ENCODE results near the gene CTTNBP2NL. TPM values are rescaled to one million over a fixed set of nuclear protein-coding genes. Genes with fewer than 3 reads are reported as not detected.

CTTNBP2NL gene
- polyA plus RNA-seq, 3 donors: 1.6 to 4.9 (median 3.0) TPM

DNA sequence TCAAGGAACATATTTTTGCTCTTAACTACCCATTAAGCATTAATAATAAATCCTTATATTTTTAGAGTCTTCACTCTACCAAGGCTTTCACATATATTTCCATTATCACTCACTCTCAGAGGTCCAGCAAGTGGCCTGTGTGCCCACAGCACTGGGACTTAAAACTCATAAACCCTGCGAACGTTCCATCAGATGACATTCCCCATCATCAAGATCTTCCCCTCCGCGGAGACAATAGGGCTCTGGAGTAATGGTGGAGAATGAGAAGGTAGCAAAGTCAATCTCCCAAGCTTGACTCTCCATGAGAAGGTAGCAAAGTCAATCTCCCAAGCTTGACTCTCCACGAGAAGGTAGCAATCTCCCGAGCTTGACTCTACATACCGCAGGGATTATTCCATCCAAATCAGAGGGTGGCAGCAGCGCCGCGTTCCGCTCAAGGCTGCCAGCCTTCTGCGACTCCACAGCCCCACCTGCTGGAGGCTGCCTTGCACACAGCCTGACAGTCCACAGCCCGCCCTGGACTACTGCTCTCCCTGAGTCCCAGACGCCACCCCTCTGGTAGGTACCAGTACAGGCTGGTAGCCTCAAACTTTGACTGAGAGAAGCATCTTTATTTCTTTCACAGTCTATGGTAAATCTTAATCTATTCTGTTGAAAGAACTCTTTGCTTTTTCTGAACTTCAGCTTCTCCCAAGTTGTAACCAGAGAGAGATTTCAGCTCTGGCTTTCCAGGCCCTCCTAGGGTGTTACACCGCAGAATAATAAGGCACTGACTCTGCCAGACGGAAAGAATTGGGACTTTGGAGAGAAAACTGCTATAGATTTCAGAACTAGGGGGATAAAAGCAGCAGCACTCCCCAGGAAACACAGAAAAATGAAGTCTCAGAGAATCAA, 26.4 kb upstream of the CTTNBP2NL start:
- Histone ChIP-seq H3K79me2 (ENCODE audit: insufficient read depth, low read length) (no peaks in the 10 kb centered on the region), H3K4me1 (ENCODE audit: control insufficient read depth in 1 of 2, insufficient read depth in 2 of 2, low read length in 2 of 2) (no peaks in the 10 kb centered on the region), H3K9me3 (replicated peaks in 1 of 2; ENCODE audit: control insufficient read depth in 1 of 2, insufficient read depth in 1 of 2, low read length in 2 of 2) (no peaks in the 10 kb centered on the region), H3K9ac (ENCODE audit: insufficient read depth, low read length, poor library complexity, severe bottlenecking) (no peak overlapping the region), H3K36me3 (replicated peaks in 1 of 2; ENCODE audit: control insufficient read depth in 1 of 2, insufficient read depth in 2 of 2, low read length in 2 of 2) (no peaks in the 10 kb centered on the region), H4K20me1 (ENCODE audit: insufficient read depth, low read length) (no peaks in the 10 kb centered on the region), H3K4me2 (replicated peaks; ENCODE audit: extremely low read depth, low read length, poor library complexity, severe bottlenecking) (no peak overlapping the region), H3K27ac (ENCODE audit: low read depth in 1 of 2, low read length in 2 of 2) (no peak overlapping the region), H2AFZ (ENCODE audit: insufficient read depth, low read depth, low read length, poor library complexity, severe bottlenecking) (peak overlapping the region; percentile 47), H3K4me3 (replicated peaks in 1 of 3; ENCODE audit: low read depth in 2 of 3, low read length in 3 of 3) (no peak overlapping the region), H3K27me3 (ENCODE audit: control insufficient read depth in 2 of 2, insufficient read depth in 2 of 2, low read length in 2 of 2) (peaks cover 7 to 9% of the 10 kb centered on the region in 2 donors)
- H3K36me3 Mint-ChIP-seq: no peaks in the 10 kb centered on the region
- H3K27ac Mint-ChIP-seq: no peak overlapping the region
- peak overlapping the region in 1 of 2 donors; percentile 56 for H3K4me3 Mint-ChIP-seq
- intact Hi-C loops (cut with micrococcal nuclease): no loop called here
- H3K27me3 Mint-ChIP-seq (ENCODE audit: low read depth in 3 of 3): peaks cover 20 to 31% (median 29%) of the 10 kb centered on the region in 3 donors
- H3K9me3 Mint-ChIP-seq: no peaks in the 10 kb centered on the region
- peak; percentile 60 to 72 (median 69) for DNase-seq
- TF ChIP-seq, protein P1, sequence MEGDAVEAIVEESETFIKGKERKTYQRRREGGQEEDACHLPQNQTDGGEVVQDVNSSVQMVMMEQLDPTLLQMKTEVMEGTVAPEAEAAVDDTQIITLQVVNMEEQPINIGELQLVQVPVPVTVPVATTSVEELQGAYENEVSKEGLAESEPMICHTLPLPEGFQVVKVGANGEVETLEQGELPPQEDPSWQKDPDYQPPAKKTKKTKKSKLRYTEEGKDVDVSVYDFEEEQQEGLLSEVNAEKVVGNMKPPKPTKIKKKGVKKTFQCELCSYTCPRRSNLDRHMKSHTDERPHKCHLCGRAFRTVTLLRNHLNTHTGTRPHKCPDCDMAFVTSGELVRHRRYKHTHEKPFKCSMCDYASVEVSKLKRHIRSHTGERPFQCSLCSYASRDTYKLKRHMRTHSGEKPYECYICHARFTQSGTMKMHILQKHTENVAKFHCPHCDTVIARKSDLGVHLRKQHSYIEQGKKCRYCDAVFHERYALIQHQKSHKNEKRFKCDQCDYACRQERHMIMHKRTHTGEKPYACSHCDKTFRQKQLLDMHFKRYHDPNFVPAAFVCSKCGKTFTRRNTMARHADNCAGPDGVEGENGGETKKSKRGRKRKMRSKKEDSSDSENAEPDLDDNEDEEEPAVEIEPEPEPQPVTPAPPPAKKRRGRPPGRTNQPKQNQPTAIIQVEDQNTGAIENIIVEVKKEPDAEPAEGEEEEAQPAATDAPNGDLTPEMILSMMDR (IDR thresholded peaks at IDR 0.05): peak; percentile 97
- 2% methylated on average over 9 of the region's 16 CpGs for WGBS (ENCODE audit: insufficient coverage)
- H3K4me1 Mint-ChIP-seq: peaks cover 4% of the 10 kb centered on the region

DNA sequence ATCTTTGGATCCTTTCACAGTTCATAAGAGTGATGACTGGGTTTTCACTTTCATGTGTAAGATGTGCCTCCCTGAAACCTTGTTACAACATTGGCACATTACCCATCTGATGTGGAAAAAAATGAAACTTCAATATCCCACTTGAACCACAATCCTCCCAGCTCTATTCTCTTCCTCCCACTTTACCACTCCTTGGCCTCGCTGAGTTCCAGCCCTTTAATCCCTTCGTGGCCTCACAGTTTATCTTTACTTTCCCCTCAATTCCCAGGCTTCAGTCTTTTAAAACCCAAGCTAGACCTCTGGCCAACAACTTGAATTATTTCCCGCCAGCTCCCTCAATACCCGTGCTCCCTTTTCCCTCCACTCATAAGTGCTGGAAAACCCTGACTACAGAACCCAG, 25.0 kb upstream of the CTTNBP2NL start:
- Histone ChIP-seq H3K4me2 (replicated peaks; ENCODE audit: extremely low read depth, low read length, poor library complexity, severe bottlenecking) (no peak overlapping the region), H2AFZ (ENCODE audit: insufficient read depth, low read depth, low read length, poor library complexity, severe bottlenecking) (no peak overlapping the region), H3K36me3 (replicated peaks in 1 of 2; ENCODE audit: control insufficient read depth in 1 of 2, insufficient read depth in 2 of 2, low read length in 2 of 2) (no peaks in the 10 kb centered on the region), H3K27ac (ENCODE audit: low read depth in 1 of 2, low read length in 2 of 2) (no peak overlapping the region), H3K9ac (ENCODE audit: insufficient read depth, low read length, poor library complexity, severe bottlenecking) (no peak overlapping the region), H3K27me3 (ENCODE audit: control insufficient read depth in 2 of 2, insufficient read depth in 2 of 2, low read length in 2 of 2) (peaks cover 7 to 9% of the 10 kb centered on the region in 2 donors), H4K20me1 (ENCODE audit: insufficient read depth, low read length) (no peaks in the 10 kb centered on the region), H3K4me3 (replicated peaks in 1 of 3; ENCODE audit: low read depth in 2 of 3, low read length in 3 of 3) (no peak overlapping the region), H3K4me1 (ENCODE audit: control insufficient read depth in 1 of 2, insufficient read depth in 2 of 2, low read length in 2 of 2) (no peaks in the 10 kb centered on the region), H3K79me2 (ENCODE audit: insufficient read depth, low read length) (no peaks in the 10 kb centered on the region), H3K9me3 (replicated peaks in 1 of 2; ENCODE audit: control insufficient read depth in 1 of 2, insufficient read depth in 1 of 2, low read length in 2 of 2) (no peaks in the 10 kb centered on the region)
- WGBS (ENCODE audit: insufficient coverage): 85% methylated on average over 4 of the region's 4 CpGs
- Mint-ChIP-seq H3K4me1 (peaks cover 4% of the 10 kb centered on the region), H3K9me3 (no peaks in the 10 kb centered on the region), H3K27me3 (ENCODE audit: low read depth in 3 of 3) (peaks cover 24 to 31% (median 29%) of the 10 kb centered on the region in 3 donors), H3K36me3 (no peaks in the 10 kb centered on the region), H3K27ac (no peak overlapping the region), H3K4me3 (no peak overlapping the region)
- intact Hi-C loops (cut with micrococcal nuclease): no loop called here
- TF ChIP-seq, protein P1 (IDR thresholded peaks at IDR 0.05): peak; percentile 8
- DNase-seq: no peak
